ENCODE data around the gene SDC1. TPM values are rescaled to one million over a fixed set of nuclear protein-coding genes. Genes with fewer than 3 reads are reported as not detected.

The SDC1 gene
- total RNA-seq, 1 donor from 2014 or later = 0.63 TPM

DNA sequence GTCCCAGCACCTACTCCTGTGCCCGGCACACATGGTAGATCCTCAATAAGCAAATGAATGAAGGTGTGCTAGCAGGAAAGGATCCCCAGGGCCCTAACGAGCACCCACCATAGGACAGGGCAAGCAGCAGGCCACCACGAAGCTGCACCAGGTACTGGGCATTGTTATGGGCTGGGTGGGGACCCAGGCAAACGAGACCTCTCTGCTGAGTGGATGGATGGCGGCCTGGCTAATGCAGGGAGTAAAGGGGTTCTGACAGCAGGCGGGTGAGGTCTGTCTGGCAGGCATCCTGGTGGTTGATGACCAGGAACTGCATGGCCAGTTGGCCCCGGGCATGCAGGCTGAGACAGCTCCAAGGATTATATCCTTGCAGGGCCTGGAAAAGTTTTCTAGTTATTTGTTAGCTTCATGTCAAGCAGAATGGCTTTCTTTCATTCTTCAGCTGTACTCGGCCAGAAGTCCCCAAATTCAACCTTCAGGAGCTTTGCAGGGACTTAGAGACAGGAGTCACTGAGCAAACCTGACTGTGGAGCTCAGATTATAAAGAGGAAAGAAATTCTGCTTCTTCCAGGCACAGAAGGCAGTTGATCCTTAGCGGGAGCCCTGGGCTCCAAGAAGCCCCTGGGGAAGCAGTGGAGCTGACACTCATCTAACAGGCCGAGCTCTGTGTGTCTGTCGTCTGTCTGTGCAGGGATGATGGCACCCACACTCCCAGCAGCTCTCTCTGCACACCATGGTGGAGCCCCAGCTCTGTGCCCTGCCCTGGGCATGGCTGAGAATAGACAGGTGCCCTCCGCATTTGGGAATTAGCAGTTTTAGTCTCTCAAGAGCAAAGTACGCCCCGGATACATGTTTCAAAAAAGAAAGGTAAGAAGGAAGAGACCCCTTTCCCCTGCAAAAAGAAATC, 51.2 kb downstream of the SDC1 start:
- intact Hi-C loops (cut with micrococcal nuclease) = no loop called here
- H3K36me3 Mint-ChIP-seq (ENCODE audit: low read depth) = no peaks in the 10 kb centered on the region
- no peaks in the 10 kb centered on the region for H3K9me3 Mint-ChIP-seq
- H3K4me1 Mint-ChIP-seq = no peaks in the 10 kb centered on the region
- no peak for DNase-seq
- no peak overlapping the region for H3K27ac Mint-ChIP-seq
- no peak overlapping the region for H3K4me3 Mint-ChIP-seq
- peaks cover 4% of the 10 kb centered on the region for H3K27me3 Mint-ChIP-seq

DNA sequence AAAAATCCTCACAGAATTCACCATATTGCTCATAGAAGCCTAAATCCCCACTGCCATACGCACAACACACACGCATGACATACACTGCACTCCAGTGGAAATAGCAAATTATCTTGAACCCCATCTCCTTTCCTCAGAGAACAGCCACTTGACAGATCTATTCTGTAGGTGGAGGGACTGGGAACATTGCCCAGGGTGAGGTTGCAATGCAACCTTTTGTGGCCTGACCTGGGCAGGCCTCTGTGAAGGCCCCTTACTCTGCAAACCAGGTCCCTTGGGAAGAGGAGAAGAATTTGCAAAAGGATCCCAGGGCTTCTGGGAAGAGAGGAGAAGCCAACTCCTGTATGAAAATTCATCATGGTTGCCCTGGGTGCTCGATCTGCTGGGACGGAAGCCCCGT, 51.9 kb downstream of the SDC1 start:
- Mint-ChIP-seq H3K27ac (no peak overlapping the region), H3K36me3 (ENCODE audit: low read depth) (no peaks in the 10 kb centered on the region), H3K4me1 (no peaks in the 10 kb centered on the region), H3K9me3 (no peaks in the 10 kb centered on the region), H3K4me3 (no peak overlapping the region), H3K27me3 (peaks cover 4% of the 10 kb centered on the region)
- intact Hi-C loops (cut with micrococcal nuclease) = no loop called here
- DNase-seq = no peak

DNA sequence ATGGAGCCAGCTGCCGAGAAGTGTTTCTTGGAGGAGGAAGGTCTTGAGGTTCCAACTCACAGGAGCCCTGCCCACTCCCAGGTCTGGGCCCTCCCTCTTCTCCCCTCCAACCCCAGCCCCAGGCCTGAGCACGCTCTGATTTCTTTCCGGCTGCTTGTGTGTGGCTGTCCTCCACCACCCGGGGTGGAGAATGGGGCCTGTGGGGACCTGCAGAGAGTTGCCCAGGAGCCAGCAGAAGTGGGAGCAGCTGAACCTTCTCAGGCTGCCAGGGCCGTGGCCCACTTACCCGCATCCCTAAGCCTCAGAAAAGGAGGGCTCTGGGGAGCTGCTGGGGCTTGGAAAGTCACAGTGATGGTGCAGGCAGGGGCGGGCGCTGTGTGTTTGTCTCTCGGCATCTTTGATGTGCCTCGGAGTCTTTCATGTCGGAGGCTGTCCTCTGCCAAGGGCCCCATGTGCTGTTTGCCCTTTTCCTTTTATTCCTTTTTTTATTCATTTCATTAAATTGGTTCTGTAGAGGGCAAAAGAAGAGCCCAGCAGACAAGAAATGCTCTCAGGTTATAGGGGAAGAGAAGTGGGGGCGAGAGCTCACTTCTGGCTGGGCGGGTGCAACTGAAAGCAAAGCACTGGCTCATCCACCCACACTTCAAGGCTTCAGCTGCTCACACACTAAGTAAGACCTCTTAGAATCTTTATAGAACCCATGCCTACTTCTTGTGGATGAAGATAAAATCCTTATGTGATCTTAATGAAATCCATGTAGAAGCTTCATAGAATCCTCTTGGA, 52.5 kb downstream of the SDC1 start:
- no peak overlapping the region for H3K27ac Mint-ChIP-seq
- intact Hi-C loops (cut with micrococcal nuclease) = no loop called here
- no peaks in the 10 kb centered on the region for H3K36me3 Mint-ChIP-seq (ENCODE audit: low read depth)
- no peaks in the 10 kb centered on the region for H3K4me1 Mint-ChIP-seq
- no peaks in the 10 kb centered on the region for H3K9me3 Mint-ChIP-seq
- no peak overlapping the region for H3K4me3 Mint-ChIP-seq
- peaks cover 4% of the 10 kb centered on the region for H3K27me3 Mint-ChIP-seq
- no peak for DNase-seq

DNA sequence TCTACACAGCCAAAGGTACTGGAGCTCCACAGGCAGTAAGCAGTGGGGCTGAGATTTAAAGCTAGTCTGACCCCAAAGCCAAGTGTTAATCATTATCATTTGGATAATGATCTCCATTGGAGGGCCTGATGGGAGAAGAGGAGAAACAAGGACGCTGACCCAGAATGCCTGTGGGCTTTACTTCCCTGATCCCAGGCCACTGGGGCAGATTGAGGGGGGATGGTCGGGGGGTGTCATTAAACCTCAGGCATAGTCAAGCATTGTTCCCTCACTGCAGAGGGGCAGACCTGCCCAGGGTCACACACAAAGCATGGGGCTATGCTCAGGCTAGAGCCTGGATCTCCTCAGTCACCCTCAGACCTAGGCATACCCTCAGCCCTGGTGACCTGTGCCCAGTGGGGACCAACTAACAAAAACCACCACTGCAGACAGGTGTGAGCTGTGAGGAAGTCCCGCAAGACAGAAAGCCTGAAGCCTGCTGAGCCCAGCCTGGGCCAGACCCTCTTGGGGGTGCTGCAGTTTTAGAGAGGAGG, 53.4 kb downstream of the SDC1 start:
- H3K4me3 Mint-ChIP-seq = no peak overlapping the region
- peaks cover 4% of the 10 kb centered on the region for H3K27me3 Mint-ChIP-seq
- H3K27ac Mint-ChIP-seq = no peak overlapping the region
- H3K4me1 Mint-ChIP-seq = no peaks in the 10 kb centered on the region
- no peaks in the 10 kb centered on the region for H3K9me3 Mint-ChIP-seq
- no peak for DNase-seq
- no peaks in the 10 kb centered on the region for H3K36me3 Mint-ChIP-seq (ENCODE audit: low read depth)
- intact Hi-C loops (cut with micrococcal nuclease) = no loop called here

DNA sequence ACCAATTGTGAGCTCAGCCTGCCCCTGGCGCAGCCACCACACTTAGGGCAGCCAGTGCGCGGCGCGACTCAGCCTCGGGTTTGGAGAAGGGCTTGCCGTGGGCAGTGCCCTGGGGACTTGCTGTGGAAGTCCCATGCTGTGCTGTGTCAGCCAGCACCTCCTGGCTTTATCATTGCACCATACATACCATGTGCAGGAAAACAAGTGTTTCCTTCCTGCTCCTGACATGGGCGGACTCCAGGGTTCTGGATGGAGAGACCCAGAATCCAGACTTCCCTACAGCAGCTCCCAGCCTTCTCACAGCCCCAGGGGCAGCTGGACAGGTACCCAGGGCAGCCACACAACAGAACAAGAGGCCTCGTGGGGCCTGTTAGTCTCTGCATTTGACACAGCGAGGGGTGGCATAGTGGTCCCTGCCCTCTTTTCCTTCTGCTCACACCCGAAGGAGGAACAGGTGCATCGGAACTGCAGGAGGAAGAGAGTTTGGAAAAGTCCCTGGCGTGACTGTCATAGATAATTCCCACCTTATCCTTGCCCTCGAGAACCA, 54.2 kb downstream of the SDC1 start:
- Mint-ChIP-seq H3K27ac (no peak overlapping the region), H3K27me3 (peaks cover 4% of the 10 kb centered on the region), H3K4me1 (no peaks in the 10 kb centered on the region), H3K4me3 (no peak overlapping the region), H3K36me3 (ENCODE audit: low read depth) (no peaks in the 10 kb centered on the region), H3K9me3 (no peaks in the 10 kb centered on the region)
- intact Hi-C loops (cut with micrococcal nuclease) = no loop called here
- DNase-seq = no peak

DNA sequence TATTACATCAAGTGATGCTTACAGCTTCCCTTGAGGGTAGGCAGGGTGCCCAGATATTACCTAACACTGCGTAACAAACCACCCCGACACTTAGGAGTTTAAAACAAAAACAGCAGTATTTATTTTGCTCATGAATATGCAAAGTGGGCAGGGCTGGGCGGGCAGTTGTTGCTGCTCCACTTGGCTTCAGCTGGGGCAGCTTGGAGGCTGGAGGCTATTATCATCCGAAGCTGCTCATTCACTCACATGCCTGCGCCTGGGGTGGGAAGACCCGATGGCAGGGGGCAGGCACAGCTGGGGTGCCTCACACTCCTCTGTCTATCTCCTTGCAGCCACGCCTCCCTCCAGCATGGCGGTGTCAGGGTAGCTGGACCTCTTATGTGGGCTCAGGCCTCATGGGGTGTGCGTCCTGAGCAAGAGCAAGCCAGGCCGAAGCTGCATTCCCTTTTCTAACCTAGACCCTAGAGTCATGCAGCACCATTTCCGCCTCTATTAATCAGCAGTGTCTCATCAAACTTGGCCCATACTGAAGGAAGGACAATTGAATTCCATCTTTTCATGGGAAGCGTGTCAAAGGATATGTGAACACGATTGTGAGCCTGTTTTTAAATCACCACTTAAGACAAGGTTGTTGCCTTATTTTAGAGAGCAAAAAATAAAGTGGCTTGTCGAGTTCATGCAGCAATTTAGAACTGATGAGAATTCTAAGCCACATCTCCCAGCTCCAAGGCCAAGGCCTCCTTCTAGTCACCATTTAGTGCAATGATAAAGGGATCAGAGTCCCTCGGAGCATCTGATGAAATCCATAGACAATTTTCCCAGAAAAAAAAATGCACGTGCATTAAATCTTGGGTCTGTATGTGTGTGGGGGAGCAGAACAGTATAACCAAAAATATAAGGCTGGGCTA, 54.9 kb downstream of the SDC1 start:
- Mint-ChIP-seq H3K36me3 (ENCODE audit: low read depth) (no peaks in the 10 kb centered on the region), H3K4me3 (no peak overlapping the region), H3K4me1 (no peaks in the 10 kb centered on the region), H3K27ac (no peak overlapping the region), H3K9me3 (no peaks in the 10 kb centered on the region), H3K27me3 (peaks cover 4% of the 10 kb centered on the region)
- no peak for DNase-seq
- intact Hi-C loops (cut with micrococcal nuclease) = no loop called here

DNA sequence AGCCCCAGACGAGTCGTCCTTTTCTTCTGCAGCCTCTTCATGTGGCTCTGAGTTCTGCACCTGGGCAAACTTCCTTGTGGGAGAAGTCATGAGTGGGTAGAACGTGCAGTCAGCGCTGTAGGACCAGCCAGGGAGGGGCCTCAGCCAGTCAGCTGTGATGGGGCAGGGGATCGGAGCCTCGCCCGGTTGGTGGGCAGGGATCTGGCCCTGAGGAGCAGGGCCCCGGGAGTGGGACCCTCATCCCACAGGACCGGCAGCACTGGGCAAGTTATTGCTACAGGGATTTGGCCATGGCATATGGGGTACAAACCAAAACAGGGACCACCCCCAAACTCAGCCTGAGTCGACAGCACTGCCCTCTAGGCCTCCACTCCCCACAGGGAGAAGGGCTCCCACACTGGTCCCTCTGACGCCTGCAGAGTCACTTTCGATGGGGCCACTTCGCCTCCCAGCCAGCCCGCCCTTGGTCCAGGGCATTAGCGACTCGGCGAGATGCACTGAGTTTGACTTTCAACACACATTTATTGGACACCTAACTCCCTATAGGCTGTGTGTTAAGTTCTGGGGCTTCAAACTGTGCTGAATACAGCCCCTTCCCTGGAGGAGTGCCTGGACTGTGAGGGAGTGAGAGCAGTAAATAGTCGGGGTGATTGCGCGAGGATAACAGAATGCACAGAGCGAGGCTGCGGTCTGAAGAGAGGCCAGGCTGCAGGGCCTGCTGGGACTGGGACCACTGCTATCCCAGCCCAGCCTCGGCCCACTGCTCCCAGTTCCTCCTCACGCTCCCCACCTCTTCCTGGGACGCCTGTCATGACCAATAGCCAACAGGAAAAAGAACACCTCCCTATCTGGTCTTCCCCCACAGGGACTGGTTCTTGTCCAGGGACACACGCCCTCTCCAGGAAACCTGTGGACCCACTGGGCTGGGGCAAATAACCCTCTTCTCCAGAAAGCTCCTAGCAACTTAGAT, 55.9 kb downstream of the SDC1 start:
- DNase-seq = no peak
- no peaks in the 10 kb centered on the region for H3K4me1 Mint-ChIP-seq
- H3K27me3 Mint-ChIP-seq = peaks cover under 1% of the 10 kb centered on the region
- H3K4me3 Mint-ChIP-seq = no peak overlapping the region
- no peaks in the 10 kb centered on the region for H3K9me3 Mint-ChIP-seq
- no peak overlapping the region for H3K27ac Mint-ChIP-seq
- H3K36me3 Mint-ChIP-seq (ENCODE audit: low read depth) = no peaks in the 10 kb centered on the region
- intact Hi-C loops (cut with micrococcal nuclease) = no loop called here

DNA sequence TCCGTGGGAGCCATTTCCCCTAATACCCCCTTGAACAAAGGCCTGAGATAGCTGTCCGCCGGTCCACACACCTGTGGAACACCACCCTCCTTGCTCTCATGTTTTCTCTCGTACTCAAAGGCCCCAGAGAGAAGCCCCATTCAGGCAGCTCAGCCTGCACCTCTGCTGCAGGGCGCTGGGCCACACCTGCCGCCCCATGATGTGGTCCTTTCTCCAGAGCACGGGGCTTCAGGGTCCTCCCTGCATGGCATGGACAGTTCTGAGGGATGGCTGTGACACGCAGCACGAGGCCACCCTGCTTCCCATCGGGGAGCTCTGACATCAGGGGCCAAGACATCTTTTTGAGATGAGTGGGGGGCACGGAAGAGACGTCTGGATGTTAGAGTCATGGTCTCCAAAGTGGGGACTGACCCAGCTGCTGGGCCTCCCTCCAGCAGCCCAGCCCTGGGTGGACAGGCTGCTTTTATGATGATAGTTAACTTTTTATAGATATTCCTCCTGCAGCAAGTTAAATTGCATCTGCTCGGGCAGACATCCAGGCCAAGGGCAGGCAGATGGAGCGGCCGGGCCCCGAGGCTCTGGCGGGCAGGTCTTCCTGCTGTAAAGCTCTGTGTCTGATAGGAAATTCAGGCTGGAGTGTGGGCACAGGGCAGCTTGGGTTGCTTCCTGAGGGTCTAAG, 56.7 kb downstream of the SDC1 start:
- DNase-seq = no peak
- H3K4me3 Mint-ChIP-seq = no peak overlapping the region
- intact Hi-C loops (cut with micrococcal nuclease) = no loop called here
- no peaks in the 10 kb centered on the region for H3K4me1 Mint-ChIP-seq
- H3K27me3 Mint-ChIP-seq = no peaks in the 10 kb centered on the region
- no peaks in the 10 kb centered on the region for H3K36me3 Mint-ChIP-seq (ENCODE audit: low read depth)
- no peaks in the 10 kb centered on the region for H3K9me3 Mint-ChIP-seq
- H3K27ac Mint-ChIP-seq = no peak overlapping the region

DNA sequence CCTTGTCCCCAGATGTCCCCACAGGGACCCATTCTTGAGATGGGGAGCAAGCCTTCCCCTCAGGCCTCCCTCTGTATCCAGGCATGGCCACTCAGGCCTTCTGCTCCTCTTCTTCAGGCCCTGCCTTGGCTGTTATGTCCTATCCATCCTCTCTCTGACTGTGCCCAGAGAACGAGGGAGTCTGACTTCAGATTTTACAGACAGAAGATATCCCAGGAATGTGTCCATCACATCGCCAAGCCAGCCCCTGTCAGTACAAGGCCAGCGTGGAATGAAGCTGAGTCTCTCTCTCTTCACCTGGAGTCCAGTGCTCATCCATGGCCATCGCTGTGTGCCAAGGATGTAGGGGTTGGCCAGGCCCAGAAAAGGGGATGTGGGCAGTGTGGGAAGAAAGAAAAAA, 57.6 kb downstream of the SDC1 start:
- intact Hi-C loops (cut with micrococcal nuclease) = no loop called here
- Mint-ChIP-seq H3K27ac (no peak overlapping the region), H3K36me3 (ENCODE audit: low read depth) (no peaks in the 10 kb centered on the region), H3K27me3 (peaks cover 2% of the 10 kb centered on the region), H3K4me1 (no peaks in the 10 kb centered on the region), H3K4me3 (no peak overlapping the region), H3K9me3 (no peaks in the 10 kb centered on the region)
- DNase-seq = no peak

DNA sequence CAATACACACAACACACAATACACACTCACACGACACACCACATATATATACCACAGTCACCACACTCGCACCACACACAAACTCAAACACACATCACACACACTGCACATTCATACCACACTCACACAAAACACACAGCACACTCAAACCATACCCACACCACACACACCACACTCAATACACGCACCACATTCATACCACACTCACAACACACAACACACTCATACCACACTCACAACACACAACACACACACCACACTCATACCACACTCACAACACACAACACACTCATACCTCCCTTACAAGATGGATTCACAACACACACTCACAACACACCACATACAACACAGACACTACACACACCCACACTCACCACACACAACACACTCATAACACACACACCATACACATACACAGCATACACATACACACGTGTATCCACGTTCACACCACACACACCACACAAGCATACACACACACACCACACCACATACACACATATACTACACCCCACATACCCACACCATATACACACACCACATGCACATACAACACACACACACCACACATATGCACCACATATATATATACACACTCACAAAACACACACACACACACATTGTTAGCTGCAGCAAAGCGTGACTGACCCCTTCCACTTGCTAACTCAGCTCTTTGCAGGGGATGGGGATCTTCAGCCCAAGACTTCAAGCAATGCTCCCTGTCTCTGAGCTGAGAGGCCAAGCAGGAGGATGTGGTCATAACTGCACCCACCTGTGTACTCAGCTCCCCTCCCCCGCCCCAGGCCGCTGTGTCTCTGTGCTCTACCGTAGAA, 59.0 kb downstream of the SDC1 start:
- no peak overlapping the region for H3K4me3 Mint-ChIP-seq
- H3K36me3 Mint-ChIP-seq (ENCODE audit: low read depth) = no peaks in the 10 kb centered on the region
- H3K9me3 Mint-ChIP-seq = no peaks in the 10 kb centered on the region
- no peak overlapping the region for H3K27ac Mint-ChIP-seq
- intact Hi-C loops (cut with micrococcal nuclease) = no loop called here
- H3K4me1 Mint-ChIP-seq = no peaks in the 10 kb centered on the region
- H3K27me3 Mint-ChIP-seq = peaks cover 6% of the 10 kb centered on the region
- DNase-seq = no peak

DNA sequence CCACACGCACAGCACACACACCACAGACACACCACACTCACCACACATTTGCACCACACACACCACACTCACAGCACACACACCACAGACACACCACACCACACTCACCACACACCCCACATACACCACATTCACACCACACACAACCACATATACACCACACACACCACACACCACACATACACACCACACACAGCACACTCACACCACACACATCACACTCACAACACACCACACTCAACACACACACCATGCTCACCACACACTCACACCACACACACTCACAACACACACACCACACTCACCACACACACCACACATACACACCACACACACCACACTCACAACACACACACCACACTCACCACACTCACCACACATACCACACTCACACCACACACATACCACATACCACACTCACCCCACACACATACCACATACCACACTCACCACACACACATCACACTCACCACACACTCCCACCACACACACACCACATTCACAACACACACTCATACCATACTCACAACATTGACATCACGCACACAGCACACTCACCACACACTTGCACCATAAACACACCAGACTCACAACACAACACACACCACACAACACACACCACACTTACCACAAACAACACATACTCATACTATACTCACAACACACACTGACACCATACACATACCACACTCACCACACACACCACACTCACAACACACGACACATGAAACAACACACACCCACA, 60.0 kb downstream of the SDC1 start:
- H3K4me1 Mint-ChIP-seq = no peaks in the 10 kb centered on the region
- intact Hi-C loops (cut with micrococcal nuclease) = no loop called here
- peaks cover 7% of the 10 kb centered on the region for H3K27me3 Mint-ChIP-seq
- H3K27ac Mint-ChIP-seq = no peak overlapping the region
- H3K4me3 Mint-ChIP-seq = no peak overlapping the region
- no peaks in the 10 kb centered on the region for H3K36me3 Mint-ChIP-seq (ENCODE audit: low read depth)
- DNase-seq = no peak
- H3K9me3 Mint-ChIP-seq = no peaks in the 10 kb centered on the region

Measured in activated CD4-positive, alpha-beta T cell treated with anti-CD3 and anti-CD28 coated beads, Interleukin-2, amount 10 ng/mL, durations not matched to agents 24 days and 14 days (primary cell).